ENCODE measurements around the gene EVI5L. TPM values are rescaled to one million over a fixed set of nuclear protein-coding genes. Genes with fewer than 3 reads are reported as not detected.

EVI5L gene
- total and polyA plus RNA-seq, 2 of the 4 experiments (the other 2 are of a cell fraction) = 12.7 to 14.6 TPM

- H3K18ac ChIP-seq (ENCODE audit: low read depth, low read length) = no peak overlapping the region
- no peaks in the 10 kb centered on the region for H3K4me1 ChIP-seq (ENCODE audit: control insufficient read depth, insufficient read depth, low read length)
- no peaks in the 10 kb centered on the region for H4K20me1 ChIP-seq (ENCODE audit: insufficient read depth, low read length)
- H3K36me3 ChIP-seq (ENCODE audit: control insufficient read depth, insufficient read depth, low read length) = no peaks in the 10 kb centered on the region
- H3K9me3 ChIP-seq (ENCODE audit: control insufficient read depth, insufficient read depth, low read length) = no peaks in the 10 kb centered on the region
- H2BK15ac ChIP-seq (ENCODE audit: low read depth, low read length) = no peak overlapping the region
- no peak overlapping the region for H4K8ac ChIP-seq (ENCODE audit: low read depth in 2 of 2, low read length in 2 of 2)
- no peak overlapping the region for H4K91ac ChIP-seq (ENCODE audit: insufficient read depth, low read depth, low read length)
- in situ Hi-C loops (cut with MboI; ENCODE audit: low sequenced_read_pairs) (no loop called here), intact Hi-C loops (cut with micrococcal nuclease) (no loop called here), dilution Hi-C loops (cut with HindIII; ENCODE audit: low sequenced_read_pairs, unreplicated experiment) (no loop called here)
- H3K9me1 ChIP-seq (ENCODE audit: insufficient read depth, low read length) = no peaks in the 10 kb centered on the region
- peak overlapping the region; percentile 43 for H2AFZ ChIP-seq (replicated peaks; ENCODE audit: low read length, poor library complexity)
- CTCF ChIA-PET = no interaction called here
- BruUV-seq (replicated peaks) = no TSS peak
- no peak overlapping the region for H3K23ac ChIP-seq (ENCODE audit: low read depth, low read length)
- no peak overlapping the region for H3K4ac ChIP-seq (ENCODE audit: low read depth, low read length)
- DNase-seq = no peak
- H2AK5ac ChIP-seq (ENCODE audit: low read depth, low read length) = no peak overlapping the region
- H3K9ac ChIP-seq (ENCODE audit: low read depth, low read length) = no peak overlapping the region
- H3K14ac ChIP-seq (replicated peaks; ENCODE audit: low read depth, low read length) = no peak overlapping the region
- H3K56ac ChIP-seq (ENCODE audit: extremely low read depth, insufficient read depth, low read length) = no peak overlapping the region
- WGBS, 2 experiments (ENCODE audit: extremely low coverage in 2 of 2, insufficient read length in 1 of 2) = 4% methylated on average over 24 of the region's 67 CpGs; no CpG with 5 or more reads in 1 of the 2 experiments
- no peak for ATAC-seq (ENCODE audit: low read depth)
- no peak for TF ChIP-seq RAD21 (IDR thresholded peaks at IDR 0.05; ENCODE audit: low read length)
- TF ChIP-seq, protein P1, sequence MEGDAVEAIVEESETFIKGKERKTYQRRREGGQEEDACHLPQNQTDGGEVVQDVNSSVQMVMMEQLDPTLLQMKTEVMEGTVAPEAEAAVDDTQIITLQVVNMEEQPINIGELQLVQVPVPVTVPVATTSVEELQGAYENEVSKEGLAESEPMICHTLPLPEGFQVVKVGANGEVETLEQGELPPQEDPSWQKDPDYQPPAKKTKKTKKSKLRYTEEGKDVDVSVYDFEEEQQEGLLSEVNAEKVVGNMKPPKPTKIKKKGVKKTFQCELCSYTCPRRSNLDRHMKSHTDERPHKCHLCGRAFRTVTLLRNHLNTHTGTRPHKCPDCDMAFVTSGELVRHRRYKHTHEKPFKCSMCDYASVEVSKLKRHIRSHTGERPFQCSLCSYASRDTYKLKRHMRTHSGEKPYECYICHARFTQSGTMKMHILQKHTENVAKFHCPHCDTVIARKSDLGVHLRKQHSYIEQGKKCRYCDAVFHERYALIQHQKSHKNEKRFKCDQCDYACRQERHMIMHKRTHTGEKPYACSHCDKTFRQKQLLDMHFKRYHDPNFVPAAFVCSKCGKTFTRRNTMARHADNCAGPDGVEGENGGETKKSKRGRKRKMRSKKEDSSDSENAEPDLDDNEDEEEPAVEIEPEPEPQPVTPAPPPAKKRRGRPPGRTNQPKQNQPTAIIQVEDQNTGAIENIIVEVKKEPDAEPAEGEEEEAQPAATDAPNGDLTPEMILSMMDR (conservative IDR thresholded peaks at IDR 0.05; ENCODE audit: low read depth, low read length) = no peak
- no peak for TF ChIP-seq CHD1 (IDR thresholded peaks at IDR 0.05; ENCODE audit: low read depth, low read length)
- TF ChIP-seq FOS (IDR thresholded peaks at IDR 0.05; ENCODE audit: low read depth, low read length) = no peak
- no peak for TF ChIP-seq RFX5 (IDR thresholded peaks at IDR 0.05; ENCODE audit: low read depth, low read length)
- H2BK120ac ChIP-seq (ENCODE audit: low read depth, low read length) = no peak overlapping the region
- H4K5ac ChIP-seq (ENCODE audit: low read depth, low read length) = no peak overlapping the region
- no peak overlapping the region for H2BK5ac ChIP-seq (ENCODE audit: low read depth, low read length, poor library complexity, severe bottlenecking)
- H3K27me3 ChIP-seq (ENCODE audit: control insufficient read depth, insufficient read depth, low read length) = peaks cover 29% of the 10 kb centered on the region
- no peak overlapping the region for H3K4me3 ChIP-seq (ENCODE audit: insufficient read depth, low read depth, low read length)
- H2BK20ac ChIP-seq (ENCODE audit: low read depth, low read length) = no peak overlapping the region
- POLR2A ChIA-PET (ENCODE audit: unreplicated experiment) = no interaction called here
- no peak overlapping the region for H2AK9ac ChIP-seq (replicated peaks; ENCODE audit: low read depth, low read length, poor library complexity)
- H3K27ac ChIP-seq (ENCODE audit: insufficient read depth, low read length) = no peak overlapping the region
- no peaks in the 10 kb centered on the region for H3K79me1 ChIP-seq (ENCODE audit: low read depth in 1 of 2, low read length in 2 of 2)
- no peak overlapping the region for H3K4me2 ChIP-seq (ENCODE audit: low read depth, low read length)
Observed at GRCh38 chr19:7788178-7788932, 41.7 kb upstream of the EVI5L start.
